Neural cell (in vitro differentiated cells): ENCODE measurements around the gene HTD2. TPM values are rescaled to one million over a fixed set of nuclear protein-coding genes. Genes with fewer than 3 reads are reported as not detected.

Experiments used
- H2AFZ ChIP-seq: fragments of 200-600, 300-800 bp; sonication (generic), shearing (Covaris generic); 2 replicates; pipeline ENCODE4 v1.6.0; 2014; ENCODE audit warnings: low read depth, mild to moderate bottlenecking, antibody characterized with exemption, low read length, moderate library complexity
- H3F3A ChIP-seq: fragments of 200-600 bp; shearing (Covaris generic); 2 replicates; pipeline ENCODE4 v1.6.1; 2016; ENCODE audit warnings: mild to moderate bottlenecking, moderate library complexity, mixed read lengths, antibody characterized with exemption, low read length; ENCODE audit not compliant: insufficient read depth, poor library complexity, severe bottlenecking
- H3K27ac ChIP-seq: fragments of 200-600, 300-800 bp; sonication (generic), shearing (Covaris generic); 2 replicates; pipeline ENCODE4 v1.5.1; 2014; ENCODE audit warnings: mild to moderate bottlenecking, low read length, moderate library complexity
- H3K27me3 ChIP-seq: fragments of 300-800, 200-600 bp; sonication (generic), shearing (Covaris generic); 2 replicates; pipeline ENCODE4 v1.6.0; 2014; ENCODE audit warnings: mild to moderate bottlenecking, low read depth, low read length, moderate library complexity; ENCODE audit not compliant: insufficient read depth
- H3K36me3 ChIP-seq: fragments of 300-800, 200-600 bp; sonication (generic), shearing (Covaris generic); 2 replicates; pipeline ENCODE4 v1.5.1; 2014; ENCODE audit warnings: mild to moderate bottlenecking, antibody characterized with exemption, low read length, moderate library complexity; ENCODE audit not compliant: insufficient read depth
- H3K4me2 ChIP-seq: fragments of 300-800, 200-600 bp; sonication (generic), shearing (Covaris generic); 2 replicates; pipeline ENCODE4 v1.6.0; 2014; ENCODE audit warnings: mild to moderate bottlenecking, low read length
- H3K4me3 ChIP-seq: fragments of 300-800, 200-600 bp; sonication (generic), shearing (Covaris generic); 2 replicates; pipeline ENCODE4 v1.5.1; 2014; ENCODE audit warnings: mild to moderate bottlenecking, low read length, moderate library complexity
- H3K79me2 ChIP-seq: fragments of 200-600 bp; shearing (Covaris generic); replicated peaks from 2 replicates; pipeline ENCODE4 v1.6.0; 2014; ENCODE audit warnings: mild to moderate bottlenecking, low read length, moderate library complexity; ENCODE audit not compliant: insufficient read depth
- H3K9ac ChIP-seq: fragments of 300-800, 200-600 bp; sonication (generic), shearing (Covaris generic); 2 replicates; pipeline ENCODE4 v1.6.1; 2016; ENCODE audit warnings: mild to moderate bottlenecking, low read length, mixed read lengths
- H3K9me2 ChIP-seq: fragments of 200-600 bp; shearing (Covaris generic); 2 replicates; pipeline ENCODE4 v1.6.1; 2016; ENCODE audit warnings: mild to moderate bottlenecking, low read length, mixed read lengths; ENCODE audit not compliant: insufficient read depth
- H3K9me3 ChIP-seq: fragments of 200-600, 300-800 bp; sonication (generic), shearing (Covaris generic); 2 replicates; pipeline ENCODE4 v1.6.1; 2016; ENCODE audit warnings: mild to moderate bottlenecking, mixed run types, low read length, moderate library complexity, mixed read lengths
- H4K20me1 ChIP-seq: fragments of 200-600 bp; shearing (Covaris generic); 2 replicates; pipeline ENCODE4 v1.6.1; 2016; ENCODE audit warnings: mild to moderate bottlenecking, mixed run types; ENCODE audit not compliant: insufficient read depth
- CTCF ChIP-seq: fragments of 450-650 bp; IDR thresholded peaks from 2 replicates; pipeline ENCODE4 v1.5.1; 2014; ENCODE audit warnings: antibody characterized with exemption, mild to moderate bottlenecking, moderate library complexity; ENCODE audit not compliant: poor library complexity, severe bottlenecking
- EP300 ChIP-seq: fragments of 450-650 bp; conservative IDR thresholded peaks from 2 replicates; pipeline ENCODE4 v1.6.1; 2014; ENCODE audit warnings: antibody characterized with exemption, mild to moderate bottlenecking, moderate library complexity; ENCODE audit not compliant: poor library complexity, severe bottlenecking
- EZH2 ChIP-seq: fragments of 200-600, 300-800 bp; shearing (Covaris generic), sonication (generic); IDR thresholded peaks from 2 replicates; pipeline ENCODE4 v1.6.1; 2014; ENCODE audit warnings: antibody characterized with exemption, low read length, borderline replicate concordance, mild to moderate bottlenecking; ENCODE audit not compliant: insufficient read depth, poor library complexity, severe bottlenecking
- MXI1 ChIP-seq: fragments of 450-650 bp; conservative IDR thresholded peaks from 2 replicates; pipeline ENCODE4 v1.6.1; 2014; ENCODE audit warnings: antibody characterized with exemption, mild to moderate bottlenecking; ENCODE audit not compliant: poor library complexity, severe bottlenecking
- POLR2AphosphoS5 ChIP-seq: IDR thresholded peaks from 2 replicates; pipeline ENCODE4 v1.6.1; 2012
- RAD21 ChIP-seq: fragments of 450-650 bp; conservative IDR thresholded peaks from 2 replicates; pipeline ENCODE4 v1.6.1; 2014; ENCODE audit warnings: antibody characterized with exemption, mild to moderate bottlenecking, moderate library complexity
- SMC3 ChIP-seq: fragments of 450-650 bp; conservative IDR thresholded peaks from 2 replicates; pipeline ENCODE4 v1.6.1; 2014; ENCODE audit warnings: antibody characterized with exemption, mild to moderate bottlenecking, moderate library complexity; ENCODE audit not compliant: poor library complexity
- TAF1 ChIP-seq: IDR thresholded peaks from 2 replicates; pipeline ENCODE4 v1.6.1; 2012; ENCODE audit warnings: low read depth
- polyA plus RNA-seq: library from polyadenylated mRNA; depleted of rRNA; stranded (reverse); fragments of >200 nt; gene quantifications from 2 replicates; pipeline ENCODE4 v1.2.3, GENCODE V29; 2014
- TF ChIP-seq, protein P1 (sequence below): IDR thresholded peaks from 2 replicates; pipeline ENCODE4 v1.6.1; 2012; ENCODE audit warnings: borderline replicate concordance

The HTD2 gene
- polyA plus RNA-seq, 1 donor from 2014 or later = 19.0 TPM

- Histone ChIP-seq H3K9me3 (no peaks in the 10 kb centered on the region), H3K9ac (no peak overlapping the region), H3K27ac (no peak overlapping the region), H3K9me2 (no peaks in the 10 kb centered on the region), H3K36me3 (no peaks in the 10 kb centered on the region), H3K4me2 (no peak overlapping the region), H2AFZ (no peak overlapping the region), H3K4me3 (no peak overlapping the region), H3K79me2 (no peaks in the 10 kb centered on the region), H3F3A (no peaks in the 10 kb centered on the region), H3K27me3 (no peaks in the 10 kb centered on the region), H4K20me1 (no peaks in the 10 kb centered on the region)
- no peak for TF ChIP-seq TAF1
- no peak for TF ChIP-seq POLR2AphosphoS5
- TF ChIP-seq, protein P1, sequence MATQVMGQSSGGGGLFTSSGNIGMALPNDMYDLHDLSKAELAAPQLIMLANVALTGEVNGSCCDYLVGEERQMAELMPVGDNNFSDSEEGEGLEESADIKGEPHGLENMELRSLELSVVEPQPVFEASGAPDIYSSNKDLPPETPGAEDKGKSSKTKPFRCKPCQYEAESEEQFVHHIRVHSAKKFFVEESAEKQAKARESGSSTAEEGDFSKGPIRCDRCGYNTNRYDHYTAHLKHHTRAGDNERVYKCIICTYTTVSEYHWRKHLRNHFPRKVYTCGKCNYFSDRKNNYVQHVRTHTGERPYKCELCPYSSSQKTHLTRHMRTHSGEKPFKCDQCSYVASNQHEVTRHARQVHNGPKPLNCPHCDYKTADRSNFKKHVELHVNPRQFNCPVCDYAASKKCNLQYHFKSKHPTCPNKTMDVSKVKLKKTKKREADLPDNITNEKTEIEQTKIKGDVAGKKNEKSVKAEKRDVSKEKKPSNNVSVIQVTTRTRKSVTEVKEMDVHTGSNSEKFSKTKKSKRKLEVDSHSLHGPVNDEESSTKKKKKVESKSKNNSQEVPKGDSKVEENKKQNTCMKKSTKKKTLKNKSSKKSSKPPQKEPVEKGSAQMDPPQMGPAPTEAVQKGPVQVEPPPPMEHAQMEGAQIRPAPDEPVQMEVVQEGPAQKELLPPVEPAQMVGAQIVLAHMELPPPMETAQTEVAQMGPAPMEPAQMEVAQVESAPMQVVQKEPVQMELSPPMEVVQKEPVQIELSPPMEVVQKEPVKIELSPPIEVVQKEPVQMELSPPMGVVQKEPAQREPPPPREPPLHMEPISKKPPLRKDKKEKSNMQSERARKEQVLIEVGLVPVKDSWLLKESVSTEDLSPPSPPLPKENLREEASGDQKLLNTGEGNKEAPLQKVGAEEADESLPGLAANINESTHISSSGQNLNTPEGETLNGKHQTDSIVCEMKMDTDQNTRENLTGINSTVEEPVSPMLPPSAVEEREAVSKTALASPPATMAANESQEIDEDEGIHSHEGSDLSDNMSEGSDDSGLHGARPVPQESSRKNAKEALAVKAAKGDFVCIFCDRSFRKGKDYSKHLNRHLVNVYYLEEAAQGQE = no peak
- TF ChIP-seq EP300 = no peak
- TF ChIP-seq SMC3 = no peak
- no peak for TF ChIP-seq CTCF
- TF ChIP-seq RAD21 = no peak
- no peak for TF ChIP-seq EZH2
- TF ChIP-seq MXI1 = no peak
Observed at GRCh38 chr3:58366699-58367098, 60.4 kb downstream of the HTD2 start.

DNA sequence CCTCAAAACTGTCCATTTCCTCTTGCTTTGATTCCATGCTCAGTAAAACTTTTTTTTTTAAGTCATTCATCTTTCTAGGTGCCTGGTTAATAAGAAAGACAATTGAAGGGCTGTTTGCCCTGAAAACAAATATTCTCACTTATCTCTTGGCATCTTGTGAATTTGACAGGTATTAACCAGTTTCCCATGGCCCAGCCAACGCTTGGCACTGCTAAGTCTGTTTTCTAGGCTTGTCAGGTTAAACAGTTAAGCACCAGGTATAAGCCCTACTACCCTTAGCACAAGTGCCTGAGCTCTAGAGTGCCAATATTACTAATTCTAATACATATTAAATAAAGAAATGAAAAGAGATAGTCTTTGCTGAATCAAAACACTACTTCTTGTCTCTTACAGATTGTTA, 62.7 kb downstream of the HTD2 start:
- Histone ChIP-seq H3K27ac (no peak overlapping the region), H3K36me3 (no peaks in the 10 kb centered on the region), H3K27me3 (no peaks in the 10 kb centered on the region), H3K4me3 (no peak overlapping the region), H3K79me2 (no peaks in the 10 kb centered on the region), H3K9ac (no peak overlapping the region), H3F3A (no peaks in the 10 kb centered on the region), H4K20me1 (no peaks in the 10 kb centered on the region), H3K4me2 (no peak overlapping the region), H3K9me3 (no peaks in the 10 kb centered on the region), H3K9me2 (no peaks in the 10 kb centered on the region), H2AFZ (no peak overlapping the region)
- TF ChIP-seq, protein P1 = no peak
- TF ChIP-seq EP300 (no peak), POLR2AphosphoS5 (no peak), MXI1 (no peak), EZH2 (no peak), RAD21 (no peak), CTCF (no peak), TAF1 (no peak), SMC3 (no peak)
